Measurements from ENCODE around the gene CCDC167. TPM values are rescaled to one million over a fixed set of nuclear protein-coding genes. Genes with fewer than 3 reads are reported as not detected.

CCDC167 gene
- total RNA-seq, 1 experiment from 2014 or later, result 31.9 TPM

GRCh38 chr6:37500294-37500608 lies 558 bp upstream of the CCDC167 start:
- H4K91ac ChIP-seq (ENCODE audit: insufficient read length, low read depth, low read length), result no peak overlapping the region
- no peak overlapping the region for H3K27ac ChIP-seq (ENCODE audit: insufficient read length, low read depth, low read length)
- no peak overlapping the region for H3K18ac ChIP-seq (ENCODE audit: insufficient read length, low read depth, low read length)
- no peaks in the 10 kb centered on the region for H3K23me2 ChIP-seq (ENCODE audit: insufficient read length, low read depth, low read length, poor library complexity, severe bottlenecking)
- no peak overlapping the region for H2BK5ac ChIP-seq (ENCODE audit: insufficient read length, low read length)
- H2AFZ ChIP-seq (ENCODE audit: low read length), result no peak overlapping the region
- TF ChIP-seq, protein P1, sequence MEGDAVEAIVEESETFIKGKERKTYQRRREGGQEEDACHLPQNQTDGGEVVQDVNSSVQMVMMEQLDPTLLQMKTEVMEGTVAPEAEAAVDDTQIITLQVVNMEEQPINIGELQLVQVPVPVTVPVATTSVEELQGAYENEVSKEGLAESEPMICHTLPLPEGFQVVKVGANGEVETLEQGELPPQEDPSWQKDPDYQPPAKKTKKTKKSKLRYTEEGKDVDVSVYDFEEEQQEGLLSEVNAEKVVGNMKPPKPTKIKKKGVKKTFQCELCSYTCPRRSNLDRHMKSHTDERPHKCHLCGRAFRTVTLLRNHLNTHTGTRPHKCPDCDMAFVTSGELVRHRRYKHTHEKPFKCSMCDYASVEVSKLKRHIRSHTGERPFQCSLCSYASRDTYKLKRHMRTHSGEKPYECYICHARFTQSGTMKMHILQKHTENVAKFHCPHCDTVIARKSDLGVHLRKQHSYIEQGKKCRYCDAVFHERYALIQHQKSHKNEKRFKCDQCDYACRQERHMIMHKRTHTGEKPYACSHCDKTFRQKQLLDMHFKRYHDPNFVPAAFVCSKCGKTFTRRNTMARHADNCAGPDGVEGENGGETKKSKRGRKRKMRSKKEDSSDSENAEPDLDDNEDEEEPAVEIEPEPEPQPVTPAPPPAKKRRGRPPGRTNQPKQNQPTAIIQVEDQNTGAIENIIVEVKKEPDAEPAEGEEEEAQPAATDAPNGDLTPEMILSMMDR (conservative IDR thresholded peaks at IDR 0.05), result no peak
- H3K9ac ChIP-seq (ENCODE audit: extremely low read depth, insufficient read length, low read length), result no peak overlapping the region
- H2BK15ac ChIP-seq (ENCODE audit: low read depth, low read length), result no peak overlapping the region
- DNase-seq, result no peak
- no peak overlapping the region for H3K23ac ChIP-seq (ENCODE audit: insufficient read length, low read depth, low read length)
- H3K14ac ChIP-seq (ENCODE audit: insufficient read depth, low read length), result no peak overlapping the region
- peaks cover 25 to 32% of the 10 kb centered on the region in 2 experiments for H3K4me1 Mint-ChIP-seq
- H3K4me2 ChIP-seq (ENCODE audit: insufficient read depth, insufficient read length, low read length), result peak overlapping the region; percentile 66
- H3K27me3 Mint-ChIP-seq (ENCODE audit: low read depth), result peaks cover 24% of the 10 kb centered on the region
- no CpG with 5 or more reads among the region's 4 CpGs for WGBS (ENCODE audit: extremely low coverage, insufficient read length, low lambda C conversion rate)
- peak overlapping the region; percentile 82 to 95 for H3K4me3 Mint-ChIP-seq
- no peak overlapping the region for H3K4ac ChIP-seq (ENCODE audit: low read depth, low read length)
- H3K27ac Mint-ChIP-seq, result peak overlapping the region; percentile 97 to 99 (median 98); a peak in 6 of 7 replicates
- no peaks in the 10 kb centered on the region; a peak in 1 of 7 replicates for H3K36me3 Mint-ChIP-seq (ENCODE audit: insufficient read depth in 1 of 3, low read depth in 3 of 3)
- no peaks in the 10 kb centered on the region for H3K79me2 ChIP-seq (ENCODE audit: insufficient read depth, low read length)
- peaks cover 2% of the 10 kb centered on the region for H4K20me1 ChIP-seq (ENCODE audit: control insufficient read depth, insufficient read depth, insufficient read length)
- no peak overlapping the region for H2BK20ac ChIP-seq (ENCODE audit: low read depth, low read length, poor library complexity, severe bottlenecking)
- H2BK12ac ChIP-seq (ENCODE audit: insufficient read length, low read depth, low read length), result no peak overlapping the region
- H3K4me1 ChIP-seq (ENCODE audit: insufficient read depth, low read length), result peaks cover 2% of the 10 kb centered on the region; the same call in 1 of the 2 replicates
- no peak overlapping the region for H4K5ac ChIP-seq (ENCODE audit: insufficient read length, low read depth, low read length)
- H4K8ac ChIP-seq (replicated peaks; ENCODE audit: insufficient read length, low read depth, low read length), result no peak overlapping the region
- no peaks in the 10 kb centered on the region; a peak in 1 of 5 replicates for H3K9me3 Mint-ChIP-seq
- H3K27me3 ChIP-seq (ENCODE audit: insufficient read depth, low read length), result no peaks in the 10 kb centered on the region
- H2BK120ac ChIP-seq (ENCODE audit: low read depth, low read length, poor library complexity, severe bottlenecking), result no peak overlapping the region
- no peak overlapping the region for H3T11ph ChIP-seq (ENCODE audit: low read length)
- no peak overlapping the region for H2AK5ac ChIP-seq (ENCODE audit: insufficient read length, low read length)
- no peaks in the 10 kb centered on the region for H3K79me1 ChIP-seq (ENCODE audit: insufficient read depth, low read depth, low read length, poor library complexity, severe bottlenecking)
- H3K56ac ChIP-seq (ENCODE audit: insufficient read length, low read depth, low read length), result no peak overlapping the region
- H3K9me3 ChIP-seq (ENCODE audit: control insufficient read depth, low read depth, low read length), result no peaks in the 10 kb centered on the region
